Lower leg skin (tissue), 4 donors: ENCODE measurements around the gene UBE2Q1. TPM values are rescaled to one million over a fixed set of nuclear protein-coding genes. Genes with fewer than 3 reads are reported as not detected.

Experiments
- DNase-seq, 2 donors: peaks; one replicate each; pipeline ENCODE4 v3.0.0-alpha.2; 2019; ENCODE audit warnings: low spot score in 2 of 2
- H3K4me3 ChIP-seq: fragments of 200-600 bp; sonication (generic); 2 replicates; pipeline ENCODE4 v1.5.1; 2017; ENCODE audit warnings: mild to moderate bottlenecking, low read depth; ENCODE audit not compliant: poor library complexity, severe bottlenecking
- CTCF ChIP-seq, 3 donors: fragments of 450-650 bp; IDR thresholded peaks; one replicate each; pipeline ENCODE4 v1.5.1; 2016; ENCODE audit warnings: antibody characterized with exemption in 3 of 3, mild to moderate bottlenecking in 3 of 3, moderate library complexity in 2 of 3
- POLR2A ChIP-seq, 2 donors: fragments of 450-650 bp; IDR thresholded peaks; one replicate each; pipeline ENCODE4 v1.6.1; 2016 to 2017; ENCODE audit warnings: antibody characterized with exemption in 2 of 2, mild to moderate bottlenecking in 1 of 2, moderate library complexity in 1 of 2
- whole genome bisulfite sequencing, 2 donors: methylation state at CpG; one replicate each; pipeline ENCODE4 v1.1.5; 2018; 5-methylcytosine and 5-hydroxymethylcytosine counted together
- intact Hi-C: fragments of 100-400 bp; cut with DNase I; formaldehyde crosslinking; loops from one replicate; pipeline ENCODE4 v1.15.0; 2023; ENCODE audit warnings: low total_unique reads
- total RNA-seq, 4 donors: library from RNA; depleted of rRNA; stranded (reverse); fragments of >200 nt; gene quantifications; one replicate each; pipeline ENCODE4 v1.1.0, GENCODE V29; 2016

UBE2Q1 gene
- total RNA-seq, 4 donors from 2014 or later = 24.1 to 40.0 (median 32.2) TPM

GRCh38 chr1:154552036-154552435 lies 6.4 kb downstream of the UBE2Q1 start:
- no peak overlapping the region for H3K4me3 ChIP-seq
- 84 to 86% methylated on average over 6 of the region's 6 CpGs for WGBS, 2 donors
- DNase-seq = no peak
- intact Hi-C loops = no loop called here
- TF ChIP-seq CTCF (IDR thresholded peaks at IDR 0.05) (no peak), POLR2A (IDR thresholded peaks at IDR 0.05) (no peak)

GRCh38 chr1:154551474-154551873 lies 7.0 kb downstream of the UBE2Q1 start:
- TF ChIP-seq POLR2A (IDR thresholded peaks at IDR 0.05) = no peak
- TF ChIP-seq CTCF (IDR thresholded peaks at IDR 0.05) = no peak
- DNase-seq = no peak
- intact Hi-C loops = no loop called here
- H3K4me3 ChIP-seq = no peak overlapping the region
- 68 to 71% methylated on average over 4 of the region's 4 CpGs for WGBS, 2 donors

DNA sequence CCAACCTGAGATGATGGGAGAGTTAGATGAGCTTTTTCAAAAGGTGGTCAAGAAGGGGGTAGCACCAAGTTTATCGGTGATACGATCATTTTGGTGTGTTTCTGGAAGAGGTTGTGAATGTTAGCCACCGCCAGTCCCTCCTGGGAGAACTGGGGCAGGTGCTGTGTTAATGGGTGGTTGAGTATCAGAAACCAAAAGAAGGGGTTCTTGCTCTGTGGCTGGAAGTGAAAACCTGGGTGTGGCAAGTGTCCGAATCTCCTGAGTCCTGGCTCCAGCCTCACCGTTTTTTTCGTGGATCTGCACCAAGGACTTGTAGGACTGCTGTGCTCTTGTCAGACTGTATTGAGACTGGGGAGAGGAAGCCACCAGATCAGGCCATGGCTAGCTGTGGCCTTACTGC lies 7.8 kb downstream of the UBE2Q1 start:
- DNase-seq = no peak
- no peak for TF ChIP-seq POLR2A (IDR thresholded peaks at IDR 0.05)
- no peak for TF ChIP-seq CTCF (IDR thresholded peaks at IDR 0.05)
- WGBS, 2 donors = 67 to 73% methylated on average over 6 of the region's 6 CpGs
- intact Hi-C loops = no loop called here
- no peak overlapping the region for H3K4me3 ChIP-seq

GRCh38 chr1:154550070-154550469 lies 8.4 kb downstream of the UBE2Q1 start:
- H3K4me3 ChIP-seq = no peak overlapping the region
- 73% methylated on average over 5 of the region's 5 CpGs for WGBS, 2 donors

GRCh38 chr1:154549202-154549770 lies 9.2 kb downstream of the UBE2Q1 start:
- DNase-seq = no peak
- no peak for TF ChIP-seq CTCF (IDR thresholded peaks at IDR 0.05)
- TF ChIP-seq POLR2A (IDR thresholded peaks at IDR 0.05) = no peak
- intact Hi-C loops = no loop called here
- H3K4me3 ChIP-seq = no peak overlapping the region
- WGBS, 2 donors = 67 to 77% methylated on average over 3 of the region's 3 CpGs

More at GRCh38 chr1:154550070-154550469, 8.4 kb downstream of the UBE2Q1 start:
- no peak for DNase-seq
- TF ChIP-seq POLR2A (IDR thresholded peaks at IDR 0.05) = no peak
- no peak for TF ChIP-seq CTCF (IDR thresholded peaks at IDR 0.05)
- intact Hi-C loops = no loop called here

- 27 to 41% methylated on average over 1 of the region's 1 CpG for WGBS, 2 donors
- intact Hi-C loops = no loop called here
- no peak for DNase-seq
- TF ChIP-seq POLR2A (IDR thresholded peaks at IDR 0.05) (no peak), CTCF (IDR thresholded peaks at IDR 0.05) (no peak)
- no peak overlapping the region for H3K4me3 ChIP-seq
Observed at GRCh38 chr1:154548028-154548427, 10.4 kb downstream of the UBE2Q1 start.
